PC-9 (cell line): Measurements from ENCODE around the gene CIP2A.
A peak's percentile ranks its signal among the peaks of the same experiment; 100 is the strongest.

ENCODE experiments used
- EZH2 ChIP-seq: fragments of 200-600 bp; sonication (generic); IDR thresholded peaks from 2 replicates; pipeline ENCODE4 v1.8.0; 2017; ENCODE audit warnings: antibody characterized with exemption, low read depth
- TF ChIP-seq, protein P1 (sequence below): fragments of 200-600 bp; sonication (generic); conservative IDR thresholded peaks from 2 replicates; pipeline ENCODE4 v1.6.1; 2017; ENCODE audit warnings: mixed run types, antibody characterized with exemption, mild to moderate bottlenecking, moderate library complexity

DNA sequence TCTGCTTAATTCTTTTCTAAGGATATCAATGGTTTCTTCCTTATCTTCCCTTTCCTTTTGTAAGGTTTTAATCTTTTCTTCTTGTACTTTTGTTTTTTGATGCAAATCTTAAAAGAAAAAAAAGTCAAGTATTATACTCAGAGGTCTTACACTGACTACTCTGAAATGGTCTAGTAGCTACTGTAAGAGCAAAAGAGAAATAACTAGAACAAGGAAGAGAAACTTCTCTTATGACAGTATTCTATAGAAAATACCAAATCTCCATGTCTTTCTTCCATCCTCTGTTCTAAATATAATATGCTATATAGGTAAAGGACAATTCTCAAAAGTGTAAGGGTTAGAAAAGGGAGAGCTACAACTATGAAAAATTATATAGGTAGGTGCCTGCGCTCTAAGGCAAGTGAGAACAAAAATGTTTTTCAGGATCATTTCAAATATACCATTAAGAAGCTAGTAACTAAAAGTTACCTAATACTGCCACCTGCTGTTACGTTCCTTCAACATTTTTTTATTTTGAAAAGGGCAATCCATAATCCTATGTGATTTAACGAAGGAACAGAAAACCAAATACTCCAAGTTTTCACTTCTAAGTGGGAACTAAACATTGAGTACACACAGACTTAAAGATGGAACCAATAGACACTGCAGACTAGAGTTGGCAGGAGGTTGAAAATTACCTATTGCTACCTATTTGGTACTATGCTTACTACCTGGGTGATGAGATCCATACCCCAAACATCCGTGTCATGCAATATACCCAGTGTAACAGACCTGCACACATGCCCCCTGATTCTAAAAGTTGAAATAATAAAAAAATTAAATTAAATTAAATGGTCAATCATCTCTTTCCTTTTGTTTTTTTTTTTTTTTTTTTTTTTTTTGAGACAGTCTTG lies 36.7 kb downstream of the CIP2A start:
- TF ChIP-seq, protein P1, sequence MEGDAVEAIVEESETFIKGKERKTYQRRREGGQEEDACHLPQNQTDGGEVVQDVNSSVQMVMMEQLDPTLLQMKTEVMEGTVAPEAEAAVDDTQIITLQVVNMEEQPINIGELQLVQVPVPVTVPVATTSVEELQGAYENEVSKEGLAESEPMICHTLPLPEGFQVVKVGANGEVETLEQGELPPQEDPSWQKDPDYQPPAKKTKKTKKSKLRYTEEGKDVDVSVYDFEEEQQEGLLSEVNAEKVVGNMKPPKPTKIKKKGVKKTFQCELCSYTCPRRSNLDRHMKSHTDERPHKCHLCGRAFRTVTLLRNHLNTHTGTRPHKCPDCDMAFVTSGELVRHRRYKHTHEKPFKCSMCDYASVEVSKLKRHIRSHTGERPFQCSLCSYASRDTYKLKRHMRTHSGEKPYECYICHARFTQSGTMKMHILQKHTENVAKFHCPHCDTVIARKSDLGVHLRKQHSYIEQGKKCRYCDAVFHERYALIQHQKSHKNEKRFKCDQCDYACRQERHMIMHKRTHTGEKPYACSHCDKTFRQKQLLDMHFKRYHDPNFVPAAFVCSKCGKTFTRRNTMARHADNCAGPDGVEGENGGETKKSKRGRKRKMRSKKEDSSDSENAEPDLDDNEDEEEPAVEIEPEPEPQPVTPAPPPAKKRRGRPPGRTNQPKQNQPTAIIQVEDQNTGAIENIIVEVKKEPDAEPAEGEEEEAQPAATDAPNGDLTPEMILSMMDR, result peak; percentile 90
- TF ChIP-seq EZH2, result no peak
